ENCODE measurements around the gene ZNF536.

Gene ZNF536

DNA sequence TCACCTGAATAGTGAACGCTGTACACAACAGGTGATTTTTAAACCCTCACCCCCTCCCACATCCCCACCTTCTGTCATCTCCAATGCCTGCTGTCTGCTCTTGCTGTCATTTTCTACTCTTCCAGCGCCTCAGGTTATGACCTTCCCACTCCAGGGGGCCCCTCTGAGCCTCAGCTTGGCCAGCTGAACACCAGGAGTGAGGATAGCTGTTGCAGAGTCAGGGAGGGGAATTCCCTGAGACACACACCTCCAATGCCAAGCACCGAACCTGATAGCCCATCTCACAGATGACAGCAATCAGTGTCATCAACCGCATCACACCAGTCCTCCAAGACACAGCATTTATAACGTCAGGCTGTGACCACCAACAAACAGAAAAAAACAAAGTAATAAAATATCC lies 193.5 kb downstream of the ZNF536 start:
- no peak for DNase-seq (ENCODE audit: low spot score)

DNA sequence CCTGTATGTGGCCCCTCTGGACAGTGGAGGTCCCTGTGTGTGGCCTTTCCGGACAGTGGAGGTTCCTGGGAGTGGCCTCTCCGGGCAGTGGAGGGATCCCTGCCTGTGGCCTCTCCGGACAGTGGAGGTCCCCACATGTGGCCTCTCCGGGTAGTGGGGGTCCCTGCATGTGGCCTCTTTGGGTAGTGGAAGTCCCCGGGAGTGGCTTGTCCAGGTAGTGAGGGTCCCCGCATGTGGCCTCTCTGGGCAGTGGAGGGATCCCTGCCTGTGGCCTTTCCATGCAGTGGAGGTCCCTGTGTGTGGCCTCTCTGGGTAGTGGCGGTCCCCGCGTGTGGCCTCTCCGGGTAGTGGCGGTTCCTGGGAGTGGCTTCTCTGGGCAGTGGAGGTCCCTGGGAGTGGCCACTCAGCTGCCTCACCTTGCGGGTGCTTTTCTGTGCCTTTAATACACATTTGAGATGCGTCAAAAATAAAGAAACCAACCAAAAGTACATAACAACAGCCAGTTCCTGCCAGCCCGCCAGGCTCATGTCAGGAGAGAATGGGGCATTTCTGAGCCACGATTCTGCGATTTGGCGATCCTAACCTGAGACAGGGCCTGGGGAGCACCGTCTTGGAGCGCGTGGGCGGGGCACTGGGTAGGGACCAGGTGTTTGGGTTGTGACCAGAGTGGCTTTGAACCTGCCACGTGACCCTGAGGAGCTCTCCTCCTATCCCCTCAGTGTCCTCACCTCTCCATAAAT lies 194.7 kb downstream of the ZNF536 start:
- DNase-seq (ENCODE audit: low spot score) = no peak

DNA sequence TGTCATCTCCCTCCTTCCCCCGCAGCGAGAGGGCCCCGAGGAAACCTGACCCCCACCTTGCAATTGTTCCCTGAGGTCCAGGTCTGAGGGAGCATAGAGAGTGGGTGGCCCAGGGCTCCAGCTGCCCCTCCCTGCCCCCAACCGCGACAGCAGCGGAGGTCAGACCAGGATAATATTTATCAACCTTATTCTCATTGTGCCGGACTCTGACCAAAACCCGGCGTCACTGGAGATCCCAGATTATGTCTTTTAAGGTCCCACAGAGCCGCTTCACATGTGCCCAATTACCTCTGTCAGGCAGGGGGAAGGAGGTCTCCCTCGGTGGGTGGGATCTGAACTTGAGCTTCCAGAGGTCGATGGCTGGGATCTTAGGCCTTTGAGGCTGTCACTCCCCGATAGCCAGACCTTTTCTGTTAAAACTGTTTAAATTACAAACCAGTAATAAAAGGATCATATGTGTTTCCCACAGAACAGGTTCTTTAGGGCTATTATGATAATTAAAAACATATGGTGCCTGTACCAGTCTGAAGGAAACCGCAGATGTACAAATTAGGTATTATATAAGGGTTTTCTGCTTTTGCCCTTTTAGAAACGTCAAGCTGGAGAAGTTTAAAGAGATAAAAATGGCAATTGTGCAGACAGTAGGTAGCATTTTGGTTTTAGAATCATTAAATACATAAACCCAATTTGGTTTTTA lies 195.5 kb downstream of the ZNF536 start:
- DNase-seq (ENCODE audit: low spot score) = no peak

DNA sequence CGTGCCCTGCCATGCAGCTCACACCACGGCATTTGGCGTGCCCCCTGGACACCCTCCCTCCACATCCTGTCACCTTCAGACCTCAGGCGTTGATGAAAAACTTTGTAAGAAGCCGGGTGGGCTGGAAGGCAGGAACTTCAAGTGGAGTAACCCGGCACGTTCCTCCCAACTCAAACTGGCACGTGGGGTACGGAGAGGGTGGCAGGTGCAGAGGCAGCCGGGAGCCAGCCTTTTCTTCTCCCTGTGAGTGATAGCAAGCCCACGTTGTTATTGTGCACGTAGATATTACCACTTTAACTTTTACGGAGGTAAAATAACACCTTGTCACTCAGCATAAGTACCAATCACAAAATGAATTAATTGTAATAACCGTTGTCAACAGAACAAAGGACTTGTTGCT lies 198.0 kb downstream of the ZNF536 start:
- DNase-seq (ENCODE audit: low spot score) = no peak

DNA sequence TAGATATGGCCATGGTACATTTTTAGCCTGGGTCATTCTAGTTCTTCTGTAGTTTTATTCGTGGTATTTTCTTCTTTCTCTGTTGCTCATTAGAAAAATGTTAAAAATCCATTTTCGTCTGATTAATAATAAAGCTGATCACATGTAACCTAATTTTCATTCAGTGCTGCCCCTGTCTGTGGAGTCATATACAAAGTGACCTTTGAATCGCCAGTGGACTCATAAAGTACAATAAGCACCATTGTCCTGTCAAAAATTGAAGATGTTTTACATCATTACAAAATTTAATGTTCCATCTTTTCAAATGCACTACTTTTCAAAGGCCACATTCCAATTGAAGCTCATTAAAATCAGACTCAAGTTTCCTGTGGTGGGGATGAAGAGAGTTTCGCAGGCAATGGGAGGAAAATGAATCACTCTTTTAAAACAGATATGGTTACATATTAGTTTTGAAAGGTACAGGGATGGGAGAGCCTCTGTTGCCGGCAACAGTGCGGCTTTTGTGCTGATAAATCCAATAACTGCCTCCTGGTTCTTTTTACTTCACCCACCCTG lies 205.4 kb downstream of the ZNF536 start:
- DNase-seq (ENCODE audit: low spot score) = no peak

DNA sequence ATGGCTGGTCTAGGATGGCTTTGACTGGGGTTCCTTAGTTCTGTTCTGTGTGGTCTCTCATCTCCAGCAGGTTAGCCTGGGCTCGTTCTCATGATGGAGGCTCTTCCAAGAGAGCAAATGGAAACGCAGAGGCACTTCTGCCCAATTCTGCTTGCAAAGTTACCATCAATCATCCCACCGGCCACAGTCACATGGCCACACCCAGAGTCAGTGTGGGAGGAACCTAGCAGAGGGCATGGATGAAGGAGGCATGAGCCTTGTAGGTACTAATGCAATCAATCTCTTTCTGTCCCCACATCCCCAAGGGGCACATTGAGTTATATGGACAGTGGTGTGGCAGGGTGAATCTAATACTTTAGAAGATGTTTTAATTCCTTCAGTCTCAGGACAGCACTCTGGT lies 207.2 kb downstream of the ZNF536 start:
- DNase-seq (ENCODE audit: low spot score) = no peak

DNA sequence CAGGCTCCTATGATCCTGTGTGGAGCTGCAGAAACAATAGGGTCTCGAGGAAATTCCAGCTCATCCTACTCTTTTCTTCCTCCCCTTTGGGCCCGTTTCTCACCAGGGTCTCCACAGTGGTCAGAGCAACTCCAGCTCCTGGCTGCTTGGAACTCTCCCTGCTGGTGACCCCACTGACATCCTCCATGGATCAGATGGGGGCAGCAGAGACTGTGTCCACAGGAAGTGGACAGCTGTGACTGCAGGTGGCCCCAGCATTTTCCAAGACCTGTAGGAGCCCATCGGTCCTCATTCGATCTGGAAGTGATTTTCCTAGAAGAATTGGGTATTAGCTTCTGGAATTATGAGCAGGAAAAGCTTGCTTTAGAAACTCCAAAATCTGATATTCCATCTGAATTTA lies 208.5 kb downstream of the ZNF536 start:
- no peak for DNase-seq (ENCODE audit: low spot score)

DNA sequence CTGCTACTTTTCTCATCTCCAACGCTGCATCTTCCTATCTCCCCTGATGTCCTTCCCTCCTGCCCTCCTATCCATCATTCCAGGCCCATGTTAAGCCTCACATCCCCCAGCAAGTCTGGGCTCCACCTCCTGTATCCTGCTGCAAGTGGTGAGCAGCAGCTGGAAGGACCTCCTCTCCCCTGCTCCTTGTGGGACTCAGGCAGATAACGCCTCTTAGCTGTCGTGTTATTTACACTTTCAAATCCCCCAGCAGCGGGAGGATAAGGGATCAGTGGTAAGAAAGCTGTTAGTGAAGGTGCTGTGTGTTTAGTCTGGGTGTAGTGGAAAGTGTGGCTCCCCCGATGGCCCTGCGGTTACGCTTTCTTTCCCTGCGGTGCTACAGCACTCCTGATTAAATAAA lies 211.9 kb downstream of the ZNF536 start:
- DNase-seq (ENCODE audit: low spot score) = no peak

DNA sequence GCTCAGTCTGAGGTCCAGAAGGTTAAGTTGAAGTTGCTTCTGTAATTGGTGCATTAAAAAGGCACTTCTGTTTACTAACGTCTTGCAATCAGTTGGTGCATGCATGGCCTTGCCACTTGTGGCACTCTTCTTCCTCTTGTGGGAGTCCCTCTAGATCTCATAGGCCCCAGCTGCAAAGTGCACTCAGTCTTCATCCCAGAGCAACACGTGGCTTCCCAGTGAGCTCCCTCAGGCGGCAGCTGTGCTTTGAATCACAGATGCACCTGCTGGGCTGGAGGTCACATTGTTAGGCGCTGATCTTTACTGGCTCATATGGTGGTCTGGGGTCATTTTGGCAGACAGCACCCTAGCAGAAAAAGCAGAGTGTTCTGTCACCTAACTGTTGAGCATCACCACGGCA lies 215.7 kb downstream of the ZNF536 start:
- no peak for DNase-seq (ENCODE audit: low spot score)

DNA sequence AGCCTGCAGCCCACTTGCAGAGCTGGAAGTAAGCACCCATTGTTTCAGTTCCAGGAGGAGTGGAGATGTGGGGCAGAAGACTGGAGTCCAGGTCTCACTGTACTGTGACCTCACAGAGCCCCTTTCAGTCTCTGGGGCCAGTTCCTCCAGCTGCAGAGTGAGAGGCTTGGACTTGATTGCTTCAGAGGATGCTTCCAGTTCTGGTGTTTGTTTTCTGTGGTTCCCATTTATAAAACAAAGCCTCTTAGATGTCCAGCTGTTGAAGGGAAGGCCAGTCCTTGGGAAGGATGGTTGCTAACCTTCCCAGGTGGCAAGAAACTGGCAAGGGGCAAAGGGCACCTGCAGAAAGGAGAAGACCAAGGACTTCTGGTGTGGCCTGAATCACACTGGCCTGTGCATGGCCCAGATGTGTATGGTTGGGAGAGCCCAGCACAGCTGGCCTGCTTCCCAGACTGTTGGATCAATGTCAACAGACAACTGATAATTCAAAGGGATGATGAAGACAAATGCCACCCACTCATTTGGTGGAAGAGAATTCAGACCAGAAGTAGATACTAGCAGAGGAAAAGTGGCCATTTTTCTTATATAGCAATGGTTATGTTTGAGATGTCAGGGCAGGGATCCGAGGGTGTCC lies 218.5 kb downstream of the ZNF536 start:
- DNase-seq (ENCODE audit: low spot score) = no peak

DNA sequence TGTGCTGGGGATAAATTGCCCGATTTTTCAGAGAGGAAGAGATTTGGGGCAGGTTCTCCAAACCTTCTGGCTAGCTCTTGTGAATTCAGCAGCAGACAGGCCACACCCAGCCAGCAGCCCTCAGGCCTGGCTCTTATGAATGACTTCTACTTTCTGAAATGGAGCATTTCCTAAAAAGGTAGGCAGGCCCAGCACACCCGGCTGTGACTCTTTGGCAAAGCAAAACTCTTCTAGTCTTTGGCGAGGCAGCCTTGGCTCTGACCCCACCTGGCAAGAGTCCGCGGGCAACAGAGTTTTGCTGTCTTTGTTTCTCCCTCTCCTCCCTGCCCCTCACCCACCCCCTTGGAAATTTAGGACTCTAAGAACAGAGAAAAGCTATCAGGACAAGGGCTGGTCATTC lies 221.2 kb downstream of the ZNF536 start:
- no peak for DNase-seq (ENCODE audit: low spot score)

DNA sequence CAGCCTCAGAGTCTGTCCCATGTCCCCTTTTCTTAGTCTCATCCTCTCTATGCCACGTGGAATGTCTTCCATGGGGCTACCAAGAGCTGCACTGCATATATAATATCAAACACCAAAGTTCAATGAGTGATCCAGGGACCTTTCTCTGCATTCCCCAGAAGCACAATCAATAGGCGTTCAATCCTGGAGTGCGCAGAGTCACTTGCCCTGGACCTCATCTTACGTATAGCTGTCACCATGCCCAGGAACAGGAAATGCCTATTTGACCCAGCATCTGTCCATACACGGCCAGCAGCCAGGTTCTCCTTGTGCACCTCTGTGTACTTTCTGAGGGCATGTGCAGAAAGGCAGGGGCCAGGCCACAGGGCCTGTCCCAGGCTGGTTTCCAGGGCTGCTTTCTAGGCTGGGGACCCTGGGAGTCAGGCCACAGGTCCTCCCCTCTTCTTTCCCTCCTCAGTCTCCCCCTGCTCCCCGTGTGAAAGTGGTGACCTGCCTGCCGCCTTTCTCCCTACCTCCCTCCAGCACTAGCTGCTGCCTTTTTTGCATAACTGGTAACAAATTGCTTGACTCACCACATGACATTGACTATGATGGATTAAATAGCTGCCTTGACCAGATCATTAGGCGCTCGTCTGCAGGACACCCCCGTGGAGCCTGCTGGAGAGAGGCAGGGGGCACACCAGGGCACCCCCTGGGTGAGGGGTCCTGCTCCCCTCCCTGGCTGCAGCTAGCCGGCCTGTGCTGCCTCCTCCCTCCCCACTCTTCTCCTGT lies 222.0 kb downstream of the ZNF536 start:
- DNase-seq (ENCODE audit: low spot score) = no peak

DNA sequence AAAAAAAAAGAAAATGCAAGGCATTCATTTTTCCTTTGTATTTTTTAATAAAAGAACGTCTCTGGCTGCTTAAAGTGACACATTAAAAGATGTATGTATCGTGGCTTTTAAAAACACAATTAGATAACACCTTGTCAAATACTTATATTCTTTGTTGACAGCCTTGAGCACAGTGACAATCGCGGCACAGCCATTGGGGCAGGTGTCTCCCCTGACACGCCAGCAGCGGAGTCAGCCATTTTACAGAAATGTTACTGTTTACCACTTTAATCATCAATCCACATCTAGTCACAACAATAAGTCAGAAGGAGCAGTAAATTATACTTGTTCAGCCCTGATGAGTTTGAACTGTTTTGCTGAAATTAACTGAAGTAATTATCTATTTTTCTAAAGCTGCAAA lies 224.1 kb downstream of the ZNF536 start:
- no peak for DNase-seq (ENCODE audit: low spot score)

DNA sequence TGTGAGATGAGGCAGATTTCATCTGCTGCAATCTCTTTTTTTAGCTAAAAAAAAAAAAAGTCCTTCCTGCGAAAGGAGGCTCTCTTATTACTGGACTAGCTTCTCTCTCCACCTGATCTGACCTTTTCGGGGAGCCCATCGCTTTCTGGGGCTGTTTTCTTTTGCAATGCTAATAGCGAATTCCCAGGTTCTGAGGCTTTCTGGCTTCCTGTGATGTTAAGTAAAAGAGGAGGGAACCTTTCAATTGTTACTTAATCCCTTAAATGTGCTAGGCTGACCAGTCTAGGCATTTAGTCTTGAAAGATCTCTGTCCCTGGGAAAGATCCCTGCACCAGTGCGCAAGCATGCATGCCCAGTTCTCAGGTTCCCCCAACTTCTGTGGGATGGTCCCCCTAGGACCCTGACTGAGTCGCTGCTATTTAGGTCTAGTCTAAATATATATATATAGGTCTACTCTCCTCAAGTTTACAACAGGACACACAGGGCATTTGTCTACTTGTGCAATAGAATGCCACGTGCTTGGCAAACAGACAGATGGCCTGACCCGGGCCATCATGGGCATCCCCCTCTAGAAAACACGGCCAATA lies 224.7 kb downstream of the ZNF536 start:
- DNase-seq (ENCODE audit: low spot score) = no peak

DNA sequence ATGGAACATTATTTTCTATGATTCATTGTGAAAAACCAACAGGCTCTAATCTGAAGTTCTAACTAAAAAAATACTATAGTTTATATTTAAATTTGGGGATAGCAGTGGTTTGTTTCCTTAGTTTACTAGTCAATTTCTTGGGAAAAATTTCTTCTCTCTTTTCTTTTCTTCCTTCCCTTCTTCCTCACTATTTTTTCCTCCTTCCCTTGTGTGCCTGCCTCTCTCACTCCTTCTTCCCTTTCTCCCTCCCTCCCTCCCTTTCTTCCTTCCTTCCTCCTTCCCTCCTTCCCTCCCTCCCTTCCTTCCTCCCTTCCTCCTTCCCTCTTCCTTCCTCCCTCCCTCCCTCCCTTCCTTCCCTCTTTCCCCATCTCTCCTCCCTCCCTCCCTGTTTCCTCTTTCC lies 226.5 kb downstream of the ZNF536 start:
- DNase-seq (ENCODE audit: low spot score) = no peak

DNA sequence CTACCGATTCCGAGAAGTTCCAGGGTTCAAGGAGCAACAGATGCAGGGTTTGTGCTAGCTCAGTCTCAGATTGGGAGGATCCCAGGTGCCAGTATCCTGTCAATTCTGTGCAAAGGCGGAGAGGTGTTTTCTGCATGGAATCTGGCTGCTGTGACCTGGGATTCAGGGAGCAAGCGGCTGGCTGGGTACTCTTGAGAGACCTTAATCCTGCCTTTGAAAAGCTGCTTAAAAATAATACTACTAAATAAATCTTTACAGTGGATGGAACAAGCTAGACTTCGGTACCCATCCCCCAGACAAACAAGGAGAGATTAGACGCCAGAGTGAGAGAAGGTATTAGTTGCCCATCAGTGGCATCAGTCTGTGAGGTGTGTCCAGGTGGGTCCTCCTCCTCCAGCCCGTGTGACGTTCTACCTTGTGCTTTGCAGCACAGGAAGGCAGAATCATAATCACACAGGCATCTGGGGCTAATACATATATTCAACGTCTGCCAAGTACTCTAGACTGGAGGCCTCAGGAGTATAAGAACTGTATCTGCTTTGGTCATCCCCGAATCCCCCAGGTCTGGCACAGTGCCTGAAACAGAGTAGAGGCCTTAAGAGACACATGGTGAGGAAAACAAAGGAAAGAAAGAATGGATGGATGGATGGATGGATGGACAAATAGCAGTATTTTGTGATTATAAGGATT lies 230.6 kb downstream of the ZNF536 start:
- no peak for DNase-seq (ENCODE audit: low spot score)

DNA sequence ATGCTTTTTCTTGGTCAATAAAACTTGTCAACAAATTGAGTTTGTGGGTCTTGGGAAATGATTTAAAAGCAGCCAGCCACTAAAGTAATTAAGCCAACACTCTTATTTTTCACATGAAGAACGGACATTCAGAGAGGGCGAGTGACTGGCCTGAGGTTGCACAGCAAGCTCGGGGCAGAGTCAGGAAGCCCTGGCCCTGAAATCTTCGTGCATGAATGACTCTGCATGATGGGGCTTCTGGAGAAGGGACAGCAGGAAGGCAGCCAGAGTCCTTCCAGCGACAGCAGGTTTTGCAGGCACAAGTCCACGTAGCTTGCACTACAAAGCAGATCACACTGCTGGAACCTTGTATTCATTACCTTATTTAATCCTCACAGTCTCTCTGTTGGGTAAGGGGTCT lies 232.5 kb downstream of the ZNF536 start:
- DNase-seq (ENCODE audit: low spot score) = no peak

DNA sequence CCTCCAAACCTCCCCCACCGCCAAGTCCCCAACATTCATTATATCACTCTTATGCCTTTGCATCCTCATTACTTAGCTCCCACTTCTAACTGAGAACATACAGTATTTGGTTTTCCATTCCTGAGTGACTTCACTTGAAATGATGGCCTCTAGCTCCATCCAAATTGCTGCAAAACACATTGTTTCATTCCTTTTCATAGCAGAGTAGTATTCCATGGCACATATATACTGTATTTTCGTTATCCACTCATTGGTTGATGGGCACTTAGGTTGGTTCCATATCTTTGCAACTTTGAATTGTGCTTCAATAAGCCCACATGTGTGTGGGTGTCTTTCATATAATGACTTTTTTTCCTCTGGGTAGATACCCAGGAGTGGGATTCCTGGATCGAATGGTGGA lies 233.1 kb downstream of the ZNF536 start:
- DNase-seq (ENCODE audit: low spot score) = no peak

DNA sequence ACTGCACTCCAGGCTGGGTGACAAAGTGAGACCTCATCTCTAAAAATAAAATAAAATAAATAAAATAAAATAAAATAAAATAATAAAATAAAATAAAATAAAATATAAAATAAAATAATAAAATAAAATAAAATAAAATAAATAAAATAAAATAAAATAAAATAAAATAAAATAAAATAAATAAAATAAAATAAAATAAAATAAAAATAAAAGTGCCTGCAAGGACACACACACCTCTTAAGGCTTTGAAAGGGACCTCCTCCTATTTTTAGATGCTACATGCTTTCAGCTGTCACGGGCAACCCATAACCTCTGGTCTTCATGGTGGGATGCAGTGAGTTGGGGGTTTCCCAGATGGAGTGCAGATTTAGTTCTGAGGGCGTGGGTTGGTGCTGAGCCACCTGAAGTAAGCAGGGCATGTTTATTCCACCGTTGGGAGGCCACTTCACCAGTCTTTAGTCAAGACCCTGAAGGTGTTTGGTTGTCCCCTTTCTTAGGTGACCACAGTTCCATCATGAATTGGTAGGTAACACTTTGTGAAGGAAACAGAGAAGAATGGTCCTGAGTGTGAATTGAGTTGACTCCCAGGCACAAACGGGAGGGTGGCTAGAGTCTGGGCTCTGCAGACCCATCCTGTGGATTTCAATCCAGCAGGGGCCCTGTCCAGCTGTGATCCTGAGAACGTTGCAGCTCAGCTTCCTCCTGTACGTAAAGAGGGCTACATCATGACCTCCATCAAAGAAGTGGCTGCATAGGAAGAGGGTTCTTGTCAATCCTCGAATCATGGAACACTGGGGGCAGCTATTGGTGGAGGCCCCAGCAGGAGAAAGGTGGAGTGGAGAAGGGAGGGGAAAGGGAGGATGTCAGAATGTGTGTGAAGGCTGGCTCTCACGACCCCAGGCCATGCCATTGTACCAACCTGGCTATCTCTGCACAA lies 234.2 kb downstream of the ZNF536 start:
- DNase-seq (ENCODE audit: low spot score) = no peak

All from HuH-7.5 (cell line).